ENCODE measurements around the gene RELL2.
A peak's percentile ranks its signal among the peaks of the same experiment; 100 is the strongest.

RELL2 gene

GRCh38 chr5:141617128-141617527 is 19.7 kb upstream of the RELL2 start:
- Histone ChIP-seq H3K4me3 (ENCODE audit: low read depth, low read length) (no peak overlapping the region), H3K27me3 (ENCODE audit: insufficient read depth, low read depth, severe bottlenecking) (no peaks in the 10 kb centered on the region), H3K27ac (no peak overlapping the region), H3K36me3 (peaks cover 30% of the 10 kb centered on the region), H3K9me3 (ENCODE audit: severe bottlenecking) (no peaks in the 10 kb centered on the region)
- DNase-seq, result no peak
- no peak for TF ChIP-seq CTCF (IDR thresholded peaks at IDR 0.05; ENCODE audit: low read depth, low read length)

- DNase-seq, result no peak
- H3K9me3 ChIP-seq (ENCODE audit: severe bottlenecking), result no peaks in the 10 kb centered on the region
- no peak overlapping the region; the same call in 1 of the 2 replicates for H3K27ac ChIP-seq
- TF ChIP-seq CTCF (IDR thresholded peaks at IDR 0.05; ENCODE audit: low read depth, low read length), result no peak
- H3K4me3 ChIP-seq (ENCODE audit: low read depth, low read length), result peak overlapping the region; percentile 75
- peaks cover 33% of the 10 kb centered on the region for H3K36me3 ChIP-seq
- H3K27me3 ChIP-seq (ENCODE audit: insufficient read depth, low read depth, severe bottlenecking), result no peaks in the 10 kb centered on the region
Measured at GRCh38 chr5:141617682-141618029, 19.1 kb upstream of the RELL2 start.

GRCh38 chr5:141618030-141618803 is 18.6 kb upstream of the RELL2 start:
- no peak for TF ChIP-seq CTCF (IDR thresholded peaks at IDR 0.05; ENCODE audit: low read depth, low read length)
- H3K27me3 ChIP-seq (ENCODE audit: insufficient read depth, low read depth, severe bottlenecking), result no peaks in the 10 kb centered on the region
- peaks cover 38% of the 10 kb centered on the region for H3K36me3 ChIP-seq
- H3K4me3 ChIP-seq (ENCODE audit: low read depth, low read length), result peak overlapping the region; percentile 75
- DNase-seq, result peak; percentile 51
- H3K27ac ChIP-seq, result peak overlapping the region; percentile 90
- H3K9me3 ChIP-seq (ENCODE audit: severe bottlenecking), result no peaks in the 10 kb centered on the region

- H3K27ac ChIP-seq, result peak within 1 kb of the TSS; percentile 90
- H3K9me3 ChIP-seq (ENCODE audit: severe bottlenecking), result no peaks in the 10 kb centered on the region
- H3K27me3 ChIP-seq (ENCODE audit: insufficient read depth, low read depth, severe bottlenecking), result no peaks in the 10 kb centered on the region
- peak; percentile 98 for DNase-seq
- peak within 1 kb of the TSS; percentile 75 for H3K4me3 ChIP-seq (ENCODE audit: low read depth, low read length)
- peaks cover 44% of the 10 kb centered on the region for H3K36me3 ChIP-seq
- TF ChIP-seq CTCF (IDR thresholded peaks at IDR 0.05; ENCODE audit: low read depth, low read length), result peak; percentile 95
Measured at GRCh38 chr5:141618804-141619554, 17.8 kb upstream of the RELL2 start, which contains the start of gene DIAPH1. Gene DIAPH1, minus strand, starts transcription at chr5:141619000. Its CDS starts 86 bp downstream, at chr5:141618914.

GRCh38 chr5:141623186-141623585 is 13.6 kb upstream of the RELL2 start:
- H3K9me3 ChIP-seq (ENCODE audit: severe bottlenecking), result no peaks in the 10 kb centered on the region
- no peak for TF ChIP-seq CTCF (IDR thresholded peaks at IDR 0.05; ENCODE audit: low read depth, low read length)
- H3K27ac ChIP-seq, result no peak overlapping the region
- H3K27me3 ChIP-seq (ENCODE audit: insufficient read depth, low read depth, severe bottlenecking), result no peaks in the 10 kb centered on the region
- no peak overlapping the region for H3K4me3 ChIP-seq (ENCODE audit: low read depth, low read length)
- peaks cover 79% of the 10 kb centered on the region for H3K36me3 ChIP-seq
- DNase-seq, result no peak
